Astrocyte (in vitro differentiated cells and primary cell): ENCODE measurements around the gene ANO2. TPM values are rescaled to one million over a fixed set of nuclear protein-coding genes. Genes with fewer than 3 reads are reported as not detected.
"Not testable (repeated sequence)": the region's sequence is repeated elsewhere in the genome, so short reads cannot be mapped to it uniquely, and the experiment has no call there.

Source experiments
- DNase-seq: peaks from one replicate; pipeline ENCODE4 v3.0.0-alpha.2; 2010; ENCODE audit warnings: low read depth
- FAIRE-seq: peaks from 2 replicates; lab custom pipeline; 2011; peaks lifted over from hg19 to GRCh38; lab: Jason Lieb, UNC
- H2AFZ ChIP-seq: 2 replicates; pipeline ENCODE4 v1.6.0; 2012; ENCODE audit warnings: low read depth, low read length, inconsistent platforms
- H3K27ac ChIP-seq: 2 replicates; pipeline ENCODE4 v1.5.1; 2011; ENCODE audit warnings: low read depth, low read length, inconsistent platforms
- H3K27me3 ChIP-seq: 2 replicates; pipeline ENCODE4 v1.6.0; 2011; ENCODE audit warnings: low read length, inconsistent platforms; ENCODE audit not compliant: insufficient read depth
- H3K36me3 ChIP-seq: 2 replicates; pipeline ENCODE4 v1.5.1; 2011; ENCODE audit warnings: low read length, inconsistent platforms; ENCODE audit not compliant: insufficient read depth
- H3K4me1 ChIP-seq: 2 replicates; pipeline ENCODE4 v1.5.1; 2011; ENCODE audit warnings: low read length, inconsistent platforms; ENCODE audit not compliant: insufficient read depth
- H3K4me2 ChIP-seq: 2 replicates; pipeline ENCODE4 v1.6.0; 2012; ENCODE audit warnings: low read length, inconsistent platforms
- H3K4me3 ChIP-seq: 2 replicates; pipeline ENCODE4 v1.5.1; 2011; ENCODE audit warnings: low read depth, mild to moderate bottlenecking, low read length, inconsistent platforms; ENCODE audit not compliant: insufficient read depth
- H3K79me2 ChIP-seq: 2 replicates; pipeline ENCODE4 v1.6.0; 2012; ENCODE audit warnings: mild to moderate bottlenecking, low read length, inconsistent platforms; ENCODE audit not compliant: insufficient read depth
- H3K9ac ChIP-seq: 2 replicates; pipeline ENCODE4 v1.6.0; 2012; ENCODE audit warnings: mild to moderate bottlenecking, low read length, inconsistent platforms
- H3K9me3 ChIP-seq: 2 replicates; pipeline ENCODE4 v1.5.1; 2012; ENCODE audit warnings: low read depth, mild to moderate bottlenecking, low read length, inconsistent platforms; ENCODE audit not compliant: insufficient read depth
- H4K20me1 ChIP-seq: 2 replicates; pipeline ENCODE4 v1.6.0; 2012; ENCODE audit warnings: low read length, inconsistent platforms; ENCODE audit not compliant: insufficient read depth
- H3K27ac Mint-ChIP-seq: one replicate; pipeline ENCODE4 v1.8.0; 2021; ENCODE audit warnings: mild to moderate bottlenecking, mixed read lengths; ENCODE audit not compliant: unreplicated experiment
- H3K27me3 Mint-ChIP-seq: one replicate; pipeline ENCODE4 v1.8.0; 2021; ENCODE audit warnings: low read depth, mixed read lengths; ENCODE audit not compliant: unreplicated experiment
- H3K36me3 Mint-ChIP-seq: one replicate; pipeline ENCODE4 v1.8.0; 2021; ENCODE audit warnings: low read depth, mixed read lengths; ENCODE audit not compliant: unreplicated experiment
- H3K4me1 Mint-ChIP-seq: one replicate; pipeline ENCODE4 v1.8.0; 2021; ENCODE audit warnings: low read depth, mixed read lengths; ENCODE audit not compliant: unreplicated experiment
- H3K4me3 Mint-ChIP-seq: one replicate; pipeline ENCODE4 v1.8.0; 2021; ENCODE audit warnings: mild to moderate bottlenecking, moderate library complexity, mixed read lengths; ENCODE audit not compliant: unreplicated experiment
- H3K9me3 Mint-ChIP-seq: one replicate; pipeline ENCODE4 v1.8.0; 2021; ENCODE audit warnings: mild to moderate bottlenecking, mixed read lengths; ENCODE audit not compliant: unreplicated experiment
- EZH2 ChIP-seq: IDR thresholded peaks from 2 replicates; pipeline ENCODE4 v1.6.1; 2012; ENCODE audit warnings: mild to moderate bottlenecking, low read length, inconsistent platforms; ENCODE audit not compliant: insufficient read depth
- total RNA-seq: library from RNA; stranded (reverse); gene quantifications from 2 replicates; pipeline ENCODE4 v1.2.1, GENCODE V29; 2021
- TF ChIP-seq, protein P1 (sequence below): IDR thresholded peaks from 2 replicates; pipeline ENCODE4 v1.5.1; 2011; ENCODE audit warnings: low read depth, mild to moderate bottlenecking, inconsistent platforms, low read length, moderate library complexity; ENCODE audit not compliant: insufficient read depth

The ANO2 gene
- total RNA-seq, 1 donor from 2014 or later: 0.93 TPM

DNA sequence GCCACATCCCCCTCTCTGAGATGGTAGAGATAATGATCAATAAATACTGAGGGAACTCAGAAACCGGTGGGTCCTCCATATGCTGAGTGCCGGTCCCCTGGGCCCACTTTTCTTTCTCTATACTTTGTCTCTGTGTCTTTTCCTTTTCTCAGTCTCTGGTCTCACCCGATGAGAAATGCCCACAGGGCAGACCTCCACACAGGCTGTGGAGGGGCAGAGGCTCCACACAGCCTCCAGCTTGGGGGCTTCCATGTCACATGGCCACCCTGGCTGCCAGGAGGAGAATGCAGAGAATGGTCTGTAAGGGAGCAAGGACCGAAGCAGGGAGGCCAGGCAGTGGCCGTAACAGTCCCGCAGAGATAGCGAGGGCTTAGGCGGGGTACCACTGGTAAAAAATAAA is 407.3 kb downstream of the ANO2 start:
- Histone ChIP-seq H3K27ac (no peak overlapping the region), H3K4me2 (no peak overlapping the region), H3K4me1 (no peaks in the 10 kb centered on the region), H3K4me3 (no peak overlapping the region), H3K79me2 (no peaks in the 10 kb centered on the region), H4K20me1 (no peaks in the 10 kb centered on the region), H3K9me3 (no peaks in the 10 kb centered on the region), H2AFZ (no peak overlapping the region), H3K9ac (no peak overlapping the region), H3K36me3 (no peaks in the 10 kb centered on the region), H3K27me3 (no peaks in the 10 kb centered on the region)
- no peak for DNase-seq
- FAIRE-seq: no peak
- no peaks in the 10 kb centered on the region for H3K4me1 Mint-ChIP-seq
- H3K27ac Mint-ChIP-seq: no peak overlapping the region
- TF ChIP-seq EZH2: no peak
- peaks cover 13% of the 10 kb centered on the region for H3K27me3 Mint-ChIP-seq
- no peaks in the 10 kb centered on the region for H3K36me3 Mint-ChIP-seq
- no peak overlapping the region for H3K4me3 Mint-ChIP-seq
- H3K9me3 Mint-ChIP-seq: peaks cover 9% of the 10 kb centered on the region

DNA sequence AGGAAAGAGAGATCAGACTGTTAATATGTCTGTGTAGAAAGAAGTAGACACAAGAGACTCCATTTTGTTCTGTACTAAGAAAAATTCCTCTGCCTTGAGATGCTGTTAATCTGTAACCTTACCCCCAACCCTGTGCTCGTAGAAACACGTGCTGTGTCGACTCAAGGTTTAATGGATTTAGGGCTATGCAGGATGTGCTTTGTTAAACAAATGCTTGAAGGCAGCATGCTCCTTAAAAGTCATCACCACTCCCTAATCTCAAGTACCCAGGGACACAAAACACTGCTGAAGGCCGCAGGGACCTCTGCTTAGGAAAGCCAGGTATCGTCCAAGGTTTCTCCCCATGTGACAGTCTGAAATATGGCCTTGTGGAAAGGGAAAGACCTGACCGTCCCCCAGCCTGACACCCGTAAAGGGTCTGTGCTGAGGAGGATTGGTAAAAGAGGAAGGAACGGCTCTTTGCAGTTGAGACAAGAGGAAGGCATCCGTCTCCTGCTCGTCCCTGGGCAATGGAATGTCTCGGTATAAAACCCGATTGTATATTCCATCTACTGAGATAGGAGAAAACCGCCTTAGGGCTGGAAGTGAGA is 407.9 kb downstream of the ANO2 start:
- not testable (repeated sequence) for H3K27me3 ChIP-seq, FAIRE-seq, H4K20me1 ChIP-seq, H3K9ac ChIP-seq, H3K9me3 Mint-ChIP-seq, H3K36me3 Mint-ChIP-seq, H2AFZ ChIP-seq, H3K27ac ChIP-seq, H3K27ac Mint-ChIP-seq, H3K4me1 Mint-ChIP-seq, H3K4me2 ChIP-seq, H3K4me1 ChIP-seq, H3K4me3 Mint-ChIP-seq, H3K9me3 ChIP-seq, H3K4me3 ChIP-seq, H3K79me2 ChIP-seq, DNase-seq, H3K36me3 ChIP-seq
- peaks cover 13% of the 10 kb centered on the region for H3K27me3 Mint-ChIP-seq

DNA sequence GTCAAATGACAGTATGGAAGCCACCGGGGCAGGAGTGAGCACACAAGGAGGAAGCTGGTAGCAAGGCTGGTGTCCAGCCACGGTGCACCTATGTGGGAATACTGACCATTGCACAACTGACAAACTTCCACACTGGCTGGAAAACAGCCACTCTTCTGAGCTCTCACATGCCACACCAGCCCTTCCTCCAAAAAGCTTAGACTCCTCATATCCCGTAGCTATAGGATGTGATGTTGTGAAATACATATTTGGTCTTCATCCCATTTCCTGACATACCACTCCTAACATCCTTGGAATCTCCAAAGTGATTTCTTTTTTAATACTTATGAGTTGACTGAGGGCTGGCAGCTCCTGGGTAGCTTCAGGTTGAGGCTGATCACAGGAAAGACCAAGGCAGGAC is 409.5 kb downstream of the ANO2 start:
- Histone ChIP-seq H3K27me3 (no peaks in the 10 kb centered on the region), H3K27ac (no peak overlapping the region), H3K4me2 (no peak overlapping the region), H3K4me3 (no peak overlapping the region), H3K36me3 (no peaks in the 10 kb centered on the region), H2AFZ (no peak overlapping the region), H3K9me3 (no peaks in the 10 kb centered on the region), H3K4me1 (no peaks in the 10 kb centered on the region), H3K9ac (no peak overlapping the region), H3K79me2 (no peaks in the 10 kb centered on the region), H4K20me1 (no peaks in the 10 kb centered on the region)
- Mint-ChIP-seq H3K4me1 (no peaks in the 10 kb centered on the region), H3K9me3 (peaks cover 4% of the 10 kb centered on the region), H3K4me3 (no peak overlapping the region), H3K36me3 (no peaks in the 10 kb centered on the region), H3K27me3 (peaks cover 13% of the 10 kb centered on the region), H3K27ac (no peak overlapping the region)
- no peak for FAIRE-seq
- no peak for TF ChIP-seq EZH2
- TF ChIP-seq, protein P1, sequence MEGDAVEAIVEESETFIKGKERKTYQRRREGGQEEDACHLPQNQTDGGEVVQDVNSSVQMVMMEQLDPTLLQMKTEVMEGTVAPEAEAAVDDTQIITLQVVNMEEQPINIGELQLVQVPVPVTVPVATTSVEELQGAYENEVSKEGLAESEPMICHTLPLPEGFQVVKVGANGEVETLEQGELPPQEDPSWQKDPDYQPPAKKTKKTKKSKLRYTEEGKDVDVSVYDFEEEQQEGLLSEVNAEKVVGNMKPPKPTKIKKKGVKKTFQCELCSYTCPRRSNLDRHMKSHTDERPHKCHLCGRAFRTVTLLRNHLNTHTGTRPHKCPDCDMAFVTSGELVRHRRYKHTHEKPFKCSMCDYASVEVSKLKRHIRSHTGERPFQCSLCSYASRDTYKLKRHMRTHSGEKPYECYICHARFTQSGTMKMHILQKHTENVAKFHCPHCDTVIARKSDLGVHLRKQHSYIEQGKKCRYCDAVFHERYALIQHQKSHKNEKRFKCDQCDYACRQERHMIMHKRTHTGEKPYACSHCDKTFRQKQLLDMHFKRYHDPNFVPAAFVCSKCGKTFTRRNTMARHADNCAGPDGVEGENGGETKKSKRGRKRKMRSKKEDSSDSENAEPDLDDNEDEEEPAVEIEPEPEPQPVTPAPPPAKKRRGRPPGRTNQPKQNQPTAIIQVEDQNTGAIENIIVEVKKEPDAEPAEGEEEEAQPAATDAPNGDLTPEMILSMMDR: no peak
- DNase-seq: no peak
